IMR-90 (cell line): Measurements from ENCODE around the gene USH2A. TPM values are rescaled to one million over a fixed set of nuclear protein-coding genes. Genes with fewer than 3 reads are reported as not detected.

Source experiments
- ATAC-seq: fragments of 200-7000 bp; cut with Tn5 transposase; 2 replicates; pipeline ENCODE4 v1.9.1; 2020; ENCODE audit warnings: low read depth, mild to moderate bottlenecking, moderate library complexity
- BruUV-seq: library from RNA; stranded (reverse); fragments of 400-500 nt; replicated peaks from 2 replicates; lab custom pipeline; 2021; lab: Mats Ljungman, UMichigan
- CTCF ChIA-PET: fragments of 300-600 bp; formaldehyde crosslinking; extraction: SDS; loops from one replicate; lab custom pipeline; 2021; ENCODE audit warnings: antibody characterized with exemption; lab: Yijun Ruan, JAX
- POLR2A ChIA-PET: fragments of 300-600 bp; sonication (Branson Sonifier 250); formaldehyde crosslinking; loops from one replicate; lab custom pipeline; 2022; ENCODE audit warnings: antibody characterized with exemption; ENCODE audit not compliant: unreplicated experiment; lab: Charles Lee
- DNase-seq: peaks from one replicate; pipeline ENCODE4 v3.0.0; 2013
- H2AFZ ChIP-seq: replicated peaks from 2 replicates; pipeline ENCODE3; 2013; ENCODE audit warnings: low read length, mild to moderate bottlenecking; ENCODE audit not compliant: poor library complexity
- H2AK5ac ChIP-seq: 2 replicates; pipeline ENCODE4 v1.6.1; 2013; ENCODE audit warnings: low read depth, low read length, inconsistent platforms
- H2AK9ac ChIP-seq: replicated peaks from 2 replicates; pipeline ENCODE3; 2013; ENCODE audit warnings: mild to moderate bottlenecking, low read depth, low read length, moderate library complexity; ENCODE audit not compliant: poor library complexity
- H2BK120ac ChIP-seq: 2 replicates; pipeline ENCODE4 v1.6.1; 2013; ENCODE audit warnings: low read depth, low read length, inconsistent platforms
- H2BK15ac ChIP-seq: 3 replicates; pipeline ENCODE4 v1.6.1; 2013; ENCODE audit warnings: low read depth, low read length, inconsistent platforms
- H2BK20ac ChIP-seq: 2 replicates; pipeline ENCODE4 v1.6.1; 2013; ENCODE audit warnings: low read depth, mild to moderate bottlenecking, inconsistent platforms, low read length, moderate library complexity
- H2BK5ac ChIP-seq: 2 replicates; pipeline ENCODE4 v1.6.1; 2013; ENCODE audit warnings: mild to moderate bottlenecking, low read depth, low read length, inconsistent platforms; ENCODE audit not compliant: poor library complexity, severe bottlenecking
- H3K14ac ChIP-seq: replicated peaks from 2 replicates; pipeline ENCODE4 v1.6.1; 2013; ENCODE audit warnings: low read depth, low read length, inconsistent platforms
- H3K18ac ChIP-seq: 2 replicates; pipeline ENCODE4 v1.6.1; 2013; ENCODE audit warnings: low read depth, low read length, control low read depth
- H3K23ac ChIP-seq: 2 replicates; pipeline ENCODE4 v1.6.1; 2013; ENCODE audit warnings: low read depth, low read length, inconsistent platforms
- H3K27ac ChIP-seq: 2 replicates; pipeline ENCODE4 v1.5.1; 2013; ENCODE audit warnings: mild to moderate bottlenecking, control low read depth, low read length; ENCODE audit not compliant: insufficient read depth
- H3K27me3 ChIP-seq: 2 replicates; pipeline ENCODE4 v1.6.1; 2013; ENCODE audit warnings: low read length; ENCODE audit not compliant: control insufficient read depth, insufficient read depth
- H3K36me3 ChIP-seq: 2 replicates; pipeline ENCODE4 v1.6.1; 2013; ENCODE audit warnings: low read length, mixed read lengths; ENCODE audit not compliant: control insufficient read depth, insufficient read depth
- H3K4ac ChIP-seq: 2 replicates; pipeline ENCODE4 v1.6.1; 2013; ENCODE audit warnings: low read depth, low read length, inconsistent platforms
- H3K4me1 ChIP-seq: 2 replicates; pipeline ENCODE4 v1.6.1; 2013; ENCODE audit warnings: low read length, mixed read lengths; ENCODE audit not compliant: control insufficient read depth, insufficient read depth
- H3K4me2 ChIP-seq: 2 replicates; pipeline ENCODE4 v1.6.1; 2013; ENCODE audit warnings: low read depth, mild to moderate bottlenecking, control low read depth, low read length, moderate library complexity
- H3K4me3 ChIP-seq: 2 replicates; pipeline ENCODE4 v1.5.1; 2013; ENCODE audit warnings: low read depth, mild to moderate bottlenecking, control low read depth, low read length, moderate library complexity; ENCODE audit not compliant: insufficient read depth
- H3K56ac ChIP-seq: 2 replicates; pipeline ENCODE4 v1.6.1; 2013; ENCODE audit warnings: low read length, inconsistent platforms; ENCODE audit not compliant: insufficient read depth; ENCODE audit errors: extremely low read depth
- H3K79me1 ChIP-seq, 2 experiments: 2 replicates each; pipeline ENCODE4 v1.6.1; 2013; ENCODE audit warnings: low read length in 2 of 2, inconsistent platforms in 1 of 2, low read depth in 1 of 2
- H3K9ac ChIP-seq: 2 replicates; pipeline ENCODE4 v1.6.1; 2013; ENCODE audit warnings: low read depth, low read length, control low read depth
- H3K9me1 ChIP-seq: 2 replicates; pipeline ENCODE4 v1.6.1; 2013; ENCODE audit warnings: low read length, inconsistent platforms; ENCODE audit not compliant: insufficient read depth
- H3K9me3 ChIP-seq: 2 replicates; pipeline ENCODE4 v1.6.1; 2013; ENCODE audit warnings: low read length; ENCODE audit not compliant: control insufficient read depth, insufficient read depth
- H4K20me1 ChIP-seq: 2 replicates; pipeline ENCODE4 v1.6.1; 2013; ENCODE audit warnings: low read length, inconsistent platforms; ENCODE audit not compliant: insufficient read depth
- H4K5ac ChIP-seq: 2 replicates; pipeline ENCODE4 v1.6.1; 2013; ENCODE audit warnings: mild to moderate bottlenecking, low read depth, low read length, control low read depth
- H4K8ac ChIP-seq, 2 experiments: 2 replicates each; pipeline ENCODE4 v1.6.1; 2013; ENCODE audit warnings: low read depth in 2 of 2, low read length in 2 of 2, control low read depth in 1 of 2, inconsistent platforms in 1 of 2
- H4K91ac ChIP-seq: 2 replicates; pipeline ENCODE4 v1.6.1; 2013; ENCODE audit warnings: low read depth, low read length, inconsistent platforms; ENCODE audit not compliant: insufficient read depth
- BHLHE40 ChIP-seq: fragments of 150-350 bp; IDR thresholded peaks from 2 replicates; pipeline ENCODE4 v1.6.1; 2016; ENCODE audit warnings: mild to moderate bottlenecking, low read depth, low read length
- MAFK ChIP-seq: IDR thresholded peaks from 2 replicates; pipeline ENCODE4 v1.6.1; 2012; ENCODE audit warnings: low read depth, low read length, improper control_type of control experiment
- MAZ ChIP-seq: IDR thresholded peaks from 2 replicates; pipeline ENCODE4 v1.6.1; 2012; ENCODE audit warnings: low read depth, mild to moderate bottlenecking, low read length, improper control_type of control experiment, moderate library complexity, borderline replicate concordance
- NFE2L2 ChIP-seq: fragments of 150-350 bp; IDR thresholded peaks from 2 replicates; pipeline ENCODE4 v1.6.1; 2016; ENCODE audit warnings: low read depth, mild to moderate bottlenecking, low read length
- dilution Hi-C: fragments of 300-500 bp; cut with HindIII; formaldehyde crosslinking; loops from one replicate; pipeline ENCODE4 v1.14.3; 2018; ENCODE audit warnings: low sequenced_read_pairs; ENCODE audit not compliant: unreplicated experiment
- in situ Hi-C: fragments of 300-500 bp; cut with MboI; formaldehyde crosslinking; loops from 3 replicates; pipeline ENCODE4 v1.14.3; 2019; ENCODE audit warnings: low sequenced_read_pairs, inconsistent platforms, mixed read lengths
- intact Hi-C: fragments of 100-400 bp; cut with micrococcal nuclease; formaldehyde crosslinking; loops from 2 replicates; pipeline ENCODE4 v1.10.0; 2022
- polyA plus RNA-seq, 3 experiments: library from polyadenylated mRNA; depleted of rRNA; stranded (reverse); fragments of >200 nt; gene quantifications; 2 replicates each; pipeline ENCODE4 v1.2.3, GENCODE V29; 2012; ENCODE audit warnings: low replicate concordance in 1 of 3
- total RNA-seq: library from RNA; depleted of rRNA; stranded (reverse); fragments of >200 nt; gene quantifications from 2 replicates; pipeline ENCODE4 v1.2.3, GENCODE V29; 2012

The USH2A gene
- total and polyA plus RNA-seq, 2 of the 4 experiments (the other 2 are of a cell fraction): under 0.01 to 0.02 TPM

- no peak overlapping the region for H3K14ac ChIP-seq
- no peak overlapping the region for H2AFZ ChIP-seq
- H3K23ac ChIP-seq: no peak overlapping the region
- peak overlapping the region; percentile 5; the same call in 1 of the 2 replicates for H2BK120ac ChIP-seq
- H2AK9ac ChIP-seq: no peak overlapping the region
- H2AK5ac ChIP-seq: no peak overlapping the region
- peak overlapping the region; percentile 15; the same call in 1 of the 2 replicates for H3K4me2 ChIP-seq
- ATAC-seq (no peak; the same call in 1 of the 2 replicates), DNase-seq (peak; percentile 50)
- peak overlapping the region; percentile 9; the same call in 1 of the 2 replicates for H2BK20ac ChIP-seq
- TF ChIP-seq MAFK (peak; percentile 20; the same call in 1 of the 2 replicates), NFE2L2 (peak; percentile 63), MAZ (no peak), BHLHE40 (no peak)
- no peaks in the 10 kb centered on the region for H3K79me1 ChIP-seq
- in situ Hi-C loops: no loop called here
- BruUV-seq: no TSS peak
- no peak overlapping the region for H4K91ac ChIP-seq
- H3K18ac ChIP-seq: peak overlapping the region; percentile 77; the same call in 1 of the 2 replicates
- no peak overlapping the region; the same call in 1 of the 2 replicates for H4K5ac ChIP-seq
- H3K4me1 ChIP-seq: no peaks in the 10 kb centered on the region
- intact Hi-C loops: no loop called here
- no peaks in the 10 kb centered on the region for H3K27me3 ChIP-seq
- dilution Hi-C loops: no loop called here
- ChIA-PET CTCF (no interaction called here), POLR2A (no interaction called here)
- H3K36me3 ChIP-seq: no peaks in the 10 kb centered on the region
- H4K20me1 ChIP-seq: no peaks in the 10 kb centered on the region
- no peak overlapping the region for H3K9ac ChIP-seq
- no peak overlapping the region for H3K4ac ChIP-seq
- H2BK5ac ChIP-seq: peak overlapping the region; percentile 31
- H3K56ac ChIP-seq: no peak overlapping the region
- H4K8ac ChIP-seq: peak overlapping the region; percentile 33 to 39; a peak in 1 of 4 replicates
- H3K9me1 ChIP-seq: no peaks in the 10 kb centered on the region; the same call in 1 of the 2 replicates
- no peak overlapping the region for H3K27ac ChIP-seq
- H3K9me3 ChIP-seq: no peaks in the 10 kb centered on the region
- H2BK15ac ChIP-seq: no peak overlapping the region
- H3K4me3 ChIP-seq: no peak overlapping the region
Observed at GRCh38 chr1:215797859-215798258, 625.4 kb downstream of the USH2A start.
